H1 (cell line): ENCODE results near the gene LCORL. TPM values are rescaled to one million over a fixed set of nuclear protein-coding genes. Genes with fewer than 3 reads are reported as not detected.

Experiments
- MAX ChIP-seq: IDR thresholded peaks from 2 replicates; pipeline ENCODE4 v1.6.1; 2012; ENCODE audit warnings: inconsistent platforms
- RBBP5 ChIP-seq: IDR thresholded peaks from 2 replicates; pipeline ENCODE4 v1.7.1; 2012; ENCODE audit warnings: low read depth, mild to moderate bottlenecking, inconsistent platforms, low read length, moderate library complexity, borderline replicate concordance
- TEAD4 ChIP-seq: IDR thresholded peaks from 2 replicates; pipeline ENCODE4 v1.6.1; 2012; ENCODE audit warnings: low read depth, low read length, inconsistent platforms, mixed read lengths
- polyA plus RNA-seq, 7 experiments: library from polyadenylated mRNA; depleted of rRNA in 3 of 7; stranded (reverse) in 5 of 7; unstranded in 2 of 7; fragments of >200 nt in 5 of 7; fragments of 200-250 nt in 2 of 7; gene quantifications; 1 replicate in 5 of 7; 2 replicates in 1 of 7; 4 replicates in 1 of 7; pipeline versions ENCODE4 v1.2.1 to v1.2.3, GENCODE V29; 2011 to 2013; ENCODE audit warnings: missing spikeins in 2 of 7, mixed read lengths in 2 of 7
- total RNA-seq: library from RNA; stranded (reverse); fragmentation: NEBNext Ultra II Directional; extraction: Animal tissue kit (Norgen Biotek cat#: 25700); gene quantifications from 2 replicates; pipeline ENCODE4 v1.2.1, GENCODE V29; 2021

The LCORL gene
- total and polyA plus RNA-seq, 2 of the 8 experiments (the other 6 are each of a cell fraction or from before 2014, with no cell fraction given), result 2.2 to 19.2 TPM

- TF ChIP-seq MAX (no peak), TEAD4 (no peak), RBBP5 (no peak)
Observed at GRCh38 chr4:17894421-17894820, 127.1 kb downstream of the LCORL start (continued).
